Type B pancreatic cell (in vitro differentiated cells): ENCODE data around the gene SSR1. TPM values are rescaled to one million over a fixed set of nuclear protein-coding genes. Genes with fewer than 3 reads are reported as not detected.

Source experiments
- DNase-seq: peaks from one replicate; pipeline ENCODE4 v3.0.0; 2021; ENCODE audit warnings: mixed read lengths; ENCODE audit not compliant: unreplicated experiment; ENCODE audit errors: extremely low spot score
- H3K27ac Mint-ChIP-seq: 2 replicates; pipeline ENCODE4 v1.8.0; 2021; ENCODE audit warnings: mild to moderate bottlenecking, mixed read lengths
- H3K27me3 Mint-ChIP-seq: 2 replicates; pipeline ENCODE4 v1.8.0; 2021; ENCODE audit warnings: mixed read lengths
- H3K36me3 Mint-ChIP-seq: 2 replicates; pipeline ENCODE4 v1.8.0; 2021; ENCODE audit warnings: mixed read lengths
- H3K4me1 Mint-ChIP-seq: one replicate; pipeline ENCODE4 v1.8.0; 2021; ENCODE audit warnings: mixed read lengths; ENCODE audit not compliant: unreplicated experiment
- H3K4me3 Mint-ChIP-seq: 2 replicates; pipeline ENCODE4 v1.8.0; 2021; ENCODE audit warnings: mild to moderate bottlenecking, mixed read lengths
- H3K9me3 Mint-ChIP-seq: 2 replicates; pipeline ENCODE4 v1.8.0; 2021; ENCODE audit warnings: mixed read lengths
- CTCF ChIP-seq: fragments of 200-600 bp; sonication (generic); conservative IDR thresholded peaks from 2 replicates; pipeline ENCODE4 v1.5.0; 2021; ENCODE audit warnings: antibody characterized with exemption, mild to moderate bottlenecking
- total RNA-seq: library from RNA; stranded (reverse); gene quantifications from 2 replicates; pipeline ENCODE4 v1.2.1, GENCODE V29; 2021; ENCODE audit warnings: low replicate concordance

The SSR1 gene
- total RNA-seq, 1 donor from 2014 or later, result 124 TPM

- DNase-seq, result no peak
- H3K4me1 Mint-ChIP-seq, result peaks cover 36% of the 10 kb centered on the region
- no peak overlapping the region for H3K4me3 Mint-ChIP-seq
- peak overlapping the region; percentile 78 for H3K27ac Mint-ChIP-seq
- no peak for TF ChIP-seq CTCF
- no peaks in the 10 kb centered on the region for H3K27me3 Mint-ChIP-seq
- H3K9me3 Mint-ChIP-seq, result no peaks in the 10 kb centered on the region
- H3K36me3 Mint-ChIP-seq, result peaks cover 20% of the 10 kb centered on the region
Measured at GRCh38 chr6:7236306-7237209, 76.4 kb downstream of the SSR1 start.

- H3K27me3 Mint-ChIP-seq, result no peaks in the 10 kb centered on the region
- no peak overlapping the region for H3K4me3 Mint-ChIP-seq
- DNase-seq, result no peak
- peak overlapping the region; percentile 78 for H3K27ac Mint-ChIP-seq
- no peak for TF ChIP-seq CTCF
- H3K9me3 Mint-ChIP-seq, result no peaks in the 10 kb centered on the region
- H3K4me1 Mint-ChIP-seq, result peaks cover 35% of the 10 kb centered on the region
- peaks cover 20% of the 10 kb centered on the region for H3K36me3 Mint-ChIP-seq
Measured at GRCh38 chr6:7235712-7236305, 77.2 kb downstream of the SSR1 start.

- Mint-ChIP-seq H3K27ac (no peak overlapping the region), H3K27me3 (no peaks in the 10 kb centered on the region), H3K4me3 (no peak overlapping the region), H3K9me3 (no peaks in the 10 kb centered on the region), H3K36me3 (peaks cover 23% of the 10 kb centered on the region), H3K4me1 (peaks cover 29% of the 10 kb centered on the region)
- no peak for TF ChIP-seq CTCF
- no peak for DNase-seq
Measured at GRCh38 chr6:7234547-7234946, 78.5 kb downstream of the SSR1 start.

GRCh38 chr6:7232351-7232750, 80.6 kb downstream of the SSR1 start:
- Mint-ChIP-seq H3K27me3 (no peaks in the 10 kb centered on the region), H3K27ac (no peak overlapping the region), H3K9me3 (no peaks in the 10 kb centered on the region), H3K36me3 (peaks cover 30% of the 10 kb centered on the region), H3K4me1 (peaks cover 13% of the 10 kb centered on the region), H3K4me3 (no peak overlapping the region)
- DNase-seq, result no peak
- TF ChIP-seq CTCF, result no peak

GRCh38 chr6:7230956-7231713, 81.9 kb downstream of the SSR1 start:
- Mint-ChIP-seq H3K9me3 (no peaks in the 10 kb centered on the region), H3K4me3 (no peak overlapping the region), H3K27ac (no peak overlapping the region), H3K36me3 (peaks cover 36% of the 10 kb centered on the region), H3K4me1 (peaks cover 8% of the 10 kb centered on the region), H3K27me3 (no peaks in the 10 kb centered on the region)
- DNase-seq, result no peak
- no peak for TF ChIP-seq CTCF
